H9 (cell line): ENCODE measurements around the gene NUP205. TPM values are rescaled to one million over a fixed set of nuclear protein-coding genes. Genes with fewer than 3 reads are reported as not detected.

Experiments
- DNase-seq: peaks from one replicate; pipeline ENCODE4 v3.0.0-alpha.2; 2017
- H2AFZ ChIP-seq: one replicate; pipeline ENCODE4 v1.6.1; 2013; ENCODE audit warnings: mild to moderate bottlenecking, low read length, control low read depth, moderate library complexity
- H2AK5ac ChIP-seq: 2 replicates; pipeline ENCODE4 v1.6.1; 2013; ENCODE audit warnings: low read length, control low read depth, mixed read lengths; ENCODE audit not compliant: insufficient read length
- H2BK120ac ChIP-seq: one replicate; pipeline ENCODE4 v1.6.1; 2013; ENCODE audit warnings: low read depth, mild to moderate bottlenecking, low read length, control low read depth, inconsistent platforms; ENCODE audit not compliant: poor library complexity, severe bottlenecking
- H2BK12ac ChIP-seq: 2 replicates; pipeline ENCODE4 v1.6.1; 2013; ENCODE audit warnings: low read length, control low read depth, mixed read lengths, low read depth; ENCODE audit not compliant: insufficient read length
- H2BK15ac ChIP-seq: 2 replicates; pipeline ENCODE4 v1.6.1; 2013; ENCODE audit warnings: low read depth, low read length, control low read depth
- H2BK20ac ChIP-seq: one replicate; pipeline ENCODE4 v1.6.1; 2013; ENCODE audit warnings: low read depth, mild to moderate bottlenecking, low read length, control low read depth, inconsistent platforms; ENCODE audit not compliant: poor library complexity, severe bottlenecking
- H2BK5ac ChIP-seq: 2 replicates; pipeline ENCODE4 v1.6.1; 2013; ENCODE audit warnings: low read length, control low read depth, mixed read lengths; ENCODE audit not compliant: insufficient read length
- H3K14ac ChIP-seq: 2 replicates; pipeline ENCODE4 v1.6.1; 2013; ENCODE audit warnings: low read length, control low read depth; ENCODE audit not compliant: insufficient read depth
- H3K18ac ChIP-seq: 2 replicates; pipeline ENCODE4 v1.6.1; 2013; ENCODE audit warnings: low read depth, mild to moderate bottlenecking, mixed read lengths, low read length, control low read depth; ENCODE audit not compliant: insufficient read length
- H3K23ac ChIP-seq: 2 replicates; pipeline ENCODE4 v1.6.1; 2013; ENCODE audit warnings: low read length, control low read depth, mixed read lengths, low read depth; ENCODE audit not compliant: insufficient read length
- H3K23me2 ChIP-seq: 2 replicates; pipeline ENCODE4 v1.6.1; 2013; ENCODE audit warnings: low read depth, mild to moderate bottlenecking, mixed read lengths, low read length, control low read depth; ENCODE audit not compliant: insufficient read length, poor library complexity, severe bottlenecking
- H3K27ac ChIP-seq: 2 replicates; pipeline ENCODE4 v1.5.1; 2013; ENCODE audit warnings: low read length, control low read depth, mixed read lengths, low read depth; ENCODE audit not compliant: insufficient read length
- H3K27me3 ChIP-seq: 2 replicates; pipeline ENCODE4 v1.6.1; 2013; ENCODE audit warnings: low read length, control low read depth, inconsistent platforms; ENCODE audit not compliant: insufficient read depth
- H3K4ac ChIP-seq: 2 replicates; pipeline ENCODE4 v1.6.1; 2013; ENCODE audit warnings: low read depth, mild to moderate bottlenecking, control low read depth, inconsistent platforms, low read length, moderate library complexity
- H3K4me1 ChIP-seq: 2 replicates; pipeline ENCODE4 v1.6.1; 2013; ENCODE audit warnings: low read length, control low read depth, inconsistent platforms; ENCODE audit not compliant: insufficient read depth
- H3K4me2 ChIP-seq: 2 replicates; pipeline ENCODE4 v1.6.1; 2013; ENCODE audit warnings: low read length, control low read depth, mixed read lengths; ENCODE audit not compliant: insufficient read length, insufficient read depth
- H3K56ac ChIP-seq: 2 replicates; pipeline ENCODE4 v1.6.1; 2013; ENCODE audit warnings: low read depth, mild to moderate bottlenecking, mixed read lengths, low read length, control low read depth; ENCODE audit not compliant: insufficient read length
- H3K79me1 ChIP-seq: 2 replicates; pipeline ENCODE4 v1.6.1; 2013; ENCODE audit warnings: low read depth, mild to moderate bottlenecking, moderate library complexity, low read length, control low read depth, inconsistent platforms; ENCODE audit not compliant: insufficient read depth, poor library complexity, severe bottlenecking
- H3K79me2 ChIP-seq: 2 replicates; pipeline ENCODE4 v1.6.1; 2013; ENCODE audit warnings: low read length, control low read depth, inconsistent platforms; ENCODE audit not compliant: insufficient read depth
- H3K9ac ChIP-seq: 2 replicates; pipeline ENCODE4 v1.6.1; 2013; ENCODE audit warnings: low read length, control low read depth, mixed read lengths; ENCODE audit not compliant: insufficient read length; ENCODE audit errors: extremely low read depth
- H3K9me3 ChIP-seq: one replicate; pipeline ENCODE4 v1.6.1; 2013; ENCODE audit warnings: low read depth, low read length, inconsistent platforms; ENCODE audit not compliant: control insufficient read depth
- H3T11ph ChIP-seq: one replicate; pipeline ENCODE4 v1.6.1; 2013; ENCODE audit warnings: mild to moderate bottlenecking, low read length, control low read depth, inconsistent platforms
- H4K20me1 ChIP-seq: one replicate; pipeline ENCODE4 v1.6.1; 2013; ENCODE audit not compliant: control insufficient read depth, insufficient read length, insufficient read depth
- H4K5ac ChIP-seq: 2 replicates; pipeline ENCODE4 v1.6.1; 2013; ENCODE audit warnings: low read depth, mild to moderate bottlenecking, mixed read lengths, low read length, control low read depth; ENCODE audit not compliant: insufficient read length
- H4K8ac ChIP-seq: replicated peaks from 2 replicates; pipeline ENCODE4 v1.6.1; 2013; ENCODE audit warnings: low read length, control low read depth, mixed read lengths, low read depth; ENCODE audit not compliant: insufficient read length
- H4K91ac ChIP-seq: 2 replicates; pipeline ENCODE4 v1.6.1; 2013; ENCODE audit warnings: low read depth, mild to moderate bottlenecking, moderate library complexity, mixed read lengths, low read length, control low read depth; ENCODE audit not compliant: insufficient read length
- H3K27ac Mint-ChIP-seq, 3 experiments: 2 replicates in 2 of 3; 3 replicates in 1 of 3; pipeline ENCODE4 v1.8.0; 2020 to 2021; ENCODE audit warnings: mixed read lengths in 3 of 3, mild to moderate bottlenecking in 1 of 3, moderate library complexity in 1 of 3
- H3K27me3 Mint-ChIP-seq: 2 replicates; pipeline ENCODE4 v1.8.0; 2021; ENCODE audit warnings: low read depth, mild to moderate bottlenecking, moderate library complexity, mixed read lengths
- H3K36me3 Mint-ChIP-seq, 3 experiments: 2 replicates in 2 of 3; 3 replicates in 1 of 3; pipeline ENCODE4 v1.8.0; 2020 to 2021; ENCODE audit warnings: low read depth in 3 of 3, mixed read lengths in 3 of 3; ENCODE audit not compliant: insufficient read depth in 1 of 3
- H3K4me1 Mint-ChIP-seq, 2 experiments: 2 replicates each; pipeline ENCODE4 v1.8.0; 2020; ENCODE audit warnings: mixed read lengths in 2 of 2
- H3K4me3 Mint-ChIP-seq, 2 experiments: 2 replicates in 1 of 2; 3 replicates in 1 of 2; pipeline ENCODE4 v1.8.0; 2020 to 2021; ENCODE audit warnings: mild to moderate bottlenecking in 2 of 2, mixed read lengths in 2 of 2, moderate library complexity in 1 of 2
- H3K9me3 Mint-ChIP-seq, 2 experiments: 2 replicates in 1 of 2; 3 replicates in 1 of 2; pipeline ENCODE4 v1.8.0; 2020; ENCODE audit warnings: mild to moderate bottlenecking in 2 of 2, mixed read lengths in 2 of 2, moderate library complexity in 1 of 2
- WGBS: extraction: QIAGEN DNeasy Blood & Tissue Kit; methylation state at CpG from one replicate; pipeline ENCODE4 v1.1.7; 2013; ENCODE audit warnings: missing lambda C conversion rate, low lambda C conversion rate, mixed read lengths; ENCODE audit not compliant: insufficient read length; ENCODE audit errors: extremely low coverage; 5-methylcytosine and 5-hydroxymethylcytosine counted together
- total RNA-seq: library from RNA; stranded (reverse); gene quantifications from 2 replicates; pipeline ENCODE4 v1.2.1, GENCODE V29; 2021
- TF ChIP-seq, protein P1 (sequence below): fragments of 200-600 bp; sonication (generic); conservative IDR thresholded peaks from 3 replicates; pipeline ENCODE4 v1.8.0; 2021; ENCODE audit warnings: antibody characterized with exemption, mild to moderate bottlenecking

The NUP205 gene
- total RNA-seq, 1 experiment from 2014 or later, result 158 TPM

DNA sequence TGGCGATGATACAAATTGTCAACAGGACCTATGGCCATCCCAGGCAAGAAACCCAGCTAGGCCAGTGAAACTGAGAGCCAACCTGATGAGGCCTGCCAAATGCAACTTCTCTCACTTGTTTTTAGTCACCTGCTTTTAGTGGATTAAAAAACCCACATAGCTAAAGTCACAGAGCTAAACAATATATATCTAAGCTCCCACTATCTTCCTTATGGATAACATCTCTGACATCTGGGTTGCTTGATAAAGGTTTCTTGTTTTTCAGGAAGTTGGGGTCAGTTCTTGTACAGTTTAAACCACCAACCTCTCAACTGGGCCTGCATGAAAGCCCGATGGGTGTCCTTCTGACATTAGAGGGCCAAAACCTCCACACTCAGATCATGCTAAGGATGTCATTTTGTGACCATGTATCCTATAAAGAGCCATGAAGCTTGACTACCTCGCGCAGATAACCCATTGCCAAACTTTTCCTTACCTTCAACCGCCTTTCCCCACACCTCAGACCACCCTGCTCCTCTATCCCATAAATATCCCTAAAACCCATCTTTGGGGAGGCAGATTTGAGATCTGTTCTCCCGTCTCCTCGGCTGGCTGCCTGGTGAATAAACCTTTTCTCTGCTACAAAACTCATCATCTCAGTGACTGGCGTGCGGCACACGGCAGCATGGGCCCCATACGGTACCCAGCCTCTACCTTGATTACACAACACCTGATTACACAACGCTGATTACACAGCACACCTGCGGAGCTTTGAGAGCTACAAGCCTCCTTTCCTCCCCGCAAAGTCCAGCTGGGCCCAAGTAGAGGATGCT lies 103.8 kb downstream of the NUP205 start:
- Histone ChIP-seq H3T11ph (no peak overlapping the region), H3K9me3 (no peaks in the 10 kb centered on the region), H3K27ac (no peak overlapping the region), H4K5ac (no peak overlapping the region), H3K79me1 (peaks cover 4% of the 10 kb centered on the region), H3K4me1 (no peaks in the 10 kb centered on the region), H3K56ac (no peak overlapping the region), H4K20me1 (no peaks in the 10 kb centered on the region), H2BK5ac (no peak overlapping the region), H3K4me2 (peak overlapping the region; percentile 86), H2AFZ (no peak overlapping the region), H2BK15ac (no peak overlapping the region), H3K23me2 (peaks cover 3% of the 10 kb centered on the region), H3K79me2 (peaks cover 2% of the 10 kb centered on the region; the same call in 1 of the 2 replicates), H4K8ac (no peak overlapping the region), H3K27me3 (no peaks in the 10 kb centered on the region), H3K9ac (peak overlapping the region; percentile 7), H2BK12ac (no peak overlapping the region), H3K14ac (no peak overlapping the region), H3K18ac (no peak overlapping the region), H2BK120ac (no peak overlapping the region), H2BK20ac (no peak overlapping the region), H3K23ac (no peak overlapping the region), H3K4ac (no peak overlapping the region), H2AK5ac (no peak overlapping the region), H4K91ac (no peak overlapping the region)
- H3K4me3 Mint-ChIP-seq, result peak overlapping the region; percentile 93 to 99
- TF ChIP-seq, protein P1, sequence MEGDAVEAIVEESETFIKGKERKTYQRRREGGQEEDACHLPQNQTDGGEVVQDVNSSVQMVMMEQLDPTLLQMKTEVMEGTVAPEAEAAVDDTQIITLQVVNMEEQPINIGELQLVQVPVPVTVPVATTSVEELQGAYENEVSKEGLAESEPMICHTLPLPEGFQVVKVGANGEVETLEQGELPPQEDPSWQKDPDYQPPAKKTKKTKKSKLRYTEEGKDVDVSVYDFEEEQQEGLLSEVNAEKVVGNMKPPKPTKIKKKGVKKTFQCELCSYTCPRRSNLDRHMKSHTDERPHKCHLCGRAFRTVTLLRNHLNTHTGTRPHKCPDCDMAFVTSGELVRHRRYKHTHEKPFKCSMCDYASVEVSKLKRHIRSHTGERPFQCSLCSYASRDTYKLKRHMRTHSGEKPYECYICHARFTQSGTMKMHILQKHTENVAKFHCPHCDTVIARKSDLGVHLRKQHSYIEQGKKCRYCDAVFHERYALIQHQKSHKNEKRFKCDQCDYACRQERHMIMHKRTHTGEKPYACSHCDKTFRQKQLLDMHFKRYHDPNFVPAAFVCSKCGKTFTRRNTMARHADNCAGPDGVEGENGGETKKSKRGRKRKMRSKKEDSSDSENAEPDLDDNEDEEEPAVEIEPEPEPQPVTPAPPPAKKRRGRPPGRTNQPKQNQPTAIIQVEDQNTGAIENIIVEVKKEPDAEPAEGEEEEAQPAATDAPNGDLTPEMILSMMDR, result no peak
- H3K9me3 Mint-ChIP-seq, result no peaks in the 10 kb centered on the region
- DNase-seq, result no peak
- H3K4me1 Mint-ChIP-seq, result peaks cover 14 to 24% of the 10 kb centered on the region in 2 experiments
- no peaks in the 10 kb centered on the region for H3K27me3 Mint-ChIP-seq
- 100% methylated on average over 1 of the region's 14 CpGs for WGBS
- H3K27ac Mint-ChIP-seq, result peak overlapping the region; percentile 38 to 88 (median 44); a peak in 4 of 7 replicates
- peaks cover 2 to 9% (median 3%) of the 10 kb centered on the region in 3 experiments; a peak in 6 of 7 replicates for H3K36me3 Mint-ChIP-seq
